Raji (cell line): Measurements from ENCODE around the gene PBX3.

Experiments
- POLR2A ChIP-seq: IDR thresholded peaks from 2 replicates; pipeline ENCODE4 v1.6.1; 2011; ENCODE audit warnings: low read depth, low read length, control low read depth; ENCODE audit not compliant: insufficient read depth

The PBX3 gene

DNA sequence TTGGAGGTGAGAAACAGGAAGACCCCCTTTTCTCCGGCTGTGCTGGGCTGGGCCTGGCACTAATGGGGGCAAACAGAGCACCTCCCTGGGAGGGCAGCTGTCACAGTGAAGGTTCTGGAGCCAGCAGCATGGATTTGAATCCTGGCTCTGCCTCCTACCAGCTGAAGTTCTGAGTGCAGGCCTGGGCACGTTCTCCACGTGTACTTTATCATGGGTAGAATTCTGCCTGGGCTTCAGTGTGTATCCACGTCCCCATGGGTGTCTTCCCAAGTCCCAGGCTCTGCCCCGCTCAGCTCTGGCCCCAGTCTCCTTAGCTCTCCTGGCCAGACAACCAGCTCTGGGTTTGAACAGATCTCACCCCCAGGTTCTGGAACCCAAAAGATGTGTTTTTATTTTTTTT, 223.2 kb downstream of the PBX3 start:
- no peak for TF ChIP-seq POLR2A

DNA sequence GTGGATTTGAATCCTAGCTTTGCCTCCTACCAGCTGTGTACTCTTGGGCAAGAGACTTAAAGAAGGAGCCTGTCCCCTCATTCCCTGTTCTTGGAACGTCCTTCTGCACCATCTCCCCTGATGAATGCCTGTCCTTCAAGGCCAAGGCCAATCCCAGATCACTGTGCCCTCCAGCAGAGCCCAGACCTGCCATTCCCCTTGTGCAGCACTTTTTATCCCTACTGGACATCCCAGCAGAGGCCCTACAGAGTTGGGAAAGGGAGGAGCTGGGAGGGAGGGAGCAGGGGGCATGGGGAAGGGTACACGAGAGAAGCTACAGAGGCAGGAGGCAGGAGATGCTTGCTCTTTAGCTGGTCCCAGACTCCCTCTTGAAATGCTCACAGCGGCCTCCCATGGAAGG, 223.9 kb downstream of the PBX3 start:
- no peak for TF ChIP-seq POLR2A

DNA sequence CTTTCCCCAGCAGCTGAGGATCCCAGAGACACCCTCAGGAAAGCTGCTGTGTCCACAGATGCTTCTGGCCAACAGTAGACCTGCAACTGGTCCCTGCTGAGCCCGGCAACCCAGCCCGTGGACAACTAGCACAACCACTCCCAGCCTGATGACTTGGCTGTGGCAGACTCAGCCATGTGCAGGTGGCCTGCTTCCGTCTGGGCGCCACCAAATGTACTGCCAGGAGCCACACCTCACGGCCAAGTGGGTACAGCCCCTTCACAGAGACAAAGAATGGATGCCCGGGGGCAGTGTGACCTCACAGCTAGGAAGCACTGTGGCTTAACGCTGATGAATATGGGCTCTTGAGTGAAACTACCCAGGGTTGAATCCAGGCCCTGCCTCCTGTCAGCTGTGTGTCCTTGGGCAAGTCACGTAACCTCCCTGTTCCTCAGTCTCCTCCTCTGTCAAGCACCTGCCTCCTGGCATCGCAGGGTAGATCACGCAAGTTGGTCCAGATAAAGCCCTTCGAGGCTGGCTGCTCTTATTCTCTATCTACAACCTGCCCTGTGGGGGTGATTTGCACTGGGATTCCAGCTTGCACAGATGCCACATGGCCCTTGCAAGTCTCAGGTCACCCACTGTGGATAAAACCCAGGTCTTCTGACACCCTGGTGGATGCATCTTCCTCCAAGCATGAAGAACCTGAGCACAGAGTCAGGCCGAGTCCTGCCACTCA, 225.0 kb downstream of the PBX3 start:
- TF ChIP-seq POLR2A, result no peak

DNA sequence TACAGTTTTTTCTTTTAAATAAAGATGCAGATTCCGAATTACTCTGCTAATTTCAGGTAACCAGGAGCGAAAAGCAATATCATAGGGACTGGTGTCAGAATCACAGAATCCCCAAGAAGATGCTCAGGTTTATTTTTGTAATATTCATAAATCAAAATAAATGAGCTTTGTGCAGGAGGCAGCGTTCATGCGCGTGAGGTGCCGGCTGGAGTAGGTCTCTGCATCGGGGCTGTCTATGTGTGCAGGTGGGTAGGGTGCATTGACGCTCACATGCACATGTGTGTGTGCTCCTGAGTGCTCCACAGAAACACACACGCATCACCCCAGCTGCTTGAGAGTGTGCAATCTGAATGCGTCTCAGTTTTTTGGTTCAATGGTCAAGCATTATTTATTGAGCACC, 226.4 kb downstream of the PBX3 start:
- TF ChIP-seq POLR2A, result no peak

DNA sequence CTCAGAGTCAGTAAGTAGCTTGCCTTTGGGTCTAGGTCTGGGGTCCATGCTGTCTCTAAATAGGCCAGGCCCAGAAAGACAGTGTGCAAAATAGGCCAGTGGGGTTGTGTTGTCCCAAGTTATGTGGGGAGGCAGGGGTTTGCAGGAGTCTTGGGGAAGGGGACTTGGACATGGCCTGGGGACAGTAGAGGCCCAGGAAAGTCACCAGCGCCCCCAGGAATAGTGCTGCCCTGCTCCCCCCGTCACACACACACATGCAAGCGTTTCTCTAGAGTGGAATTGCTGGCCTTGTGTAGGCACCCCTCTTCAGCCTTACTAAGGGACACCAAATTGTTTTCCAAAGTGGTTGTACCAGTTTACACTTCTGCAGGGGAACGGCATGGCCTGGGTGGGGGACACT, 227.5 kb downstream of the PBX3 start:
- no peak for TF ChIP-seq POLR2A

DNA sequence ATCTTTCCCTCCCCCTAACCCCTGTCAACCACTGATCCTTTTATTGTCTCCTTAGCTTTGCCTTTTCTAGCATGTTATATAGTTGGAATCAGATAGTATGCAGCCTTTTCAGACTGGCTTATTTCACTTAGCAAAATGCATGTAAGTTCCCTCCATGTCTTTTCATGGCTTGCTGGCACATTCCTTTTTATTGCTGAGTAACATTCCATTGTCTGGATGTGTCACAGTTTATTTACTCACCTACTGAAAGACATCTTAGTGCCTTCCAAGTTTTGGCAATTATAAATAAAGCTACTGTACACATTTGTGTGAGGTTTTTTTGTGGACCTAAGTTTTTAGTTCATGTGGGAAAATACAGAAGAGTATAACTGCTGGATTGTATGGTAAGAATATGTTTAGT, 230.1 kb downstream of the PBX3 start:
- TF ChIP-seq POLR2A, result no peak

DNA sequence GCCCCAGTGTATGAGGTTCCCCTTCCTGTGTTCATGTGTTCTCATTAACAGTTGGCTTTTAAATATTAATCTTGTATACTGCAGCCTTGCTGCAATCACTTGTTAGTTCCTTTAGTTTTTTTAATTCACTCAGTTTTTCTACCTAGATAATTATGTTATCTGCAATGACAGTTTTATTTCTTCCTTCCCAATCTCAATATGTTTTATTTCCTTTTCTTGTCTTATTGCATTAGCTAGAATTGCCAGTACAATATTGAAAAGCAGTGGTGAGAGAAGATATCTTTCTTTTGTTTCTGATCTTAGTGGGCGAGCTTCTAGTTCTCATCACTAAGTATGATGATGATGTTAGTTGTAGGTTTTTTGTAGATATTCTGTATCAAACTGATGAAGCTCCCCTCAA, 232.2 kb downstream of the PBX3 start:
- TF ChIP-seq POLR2A, result no peak

DNA sequence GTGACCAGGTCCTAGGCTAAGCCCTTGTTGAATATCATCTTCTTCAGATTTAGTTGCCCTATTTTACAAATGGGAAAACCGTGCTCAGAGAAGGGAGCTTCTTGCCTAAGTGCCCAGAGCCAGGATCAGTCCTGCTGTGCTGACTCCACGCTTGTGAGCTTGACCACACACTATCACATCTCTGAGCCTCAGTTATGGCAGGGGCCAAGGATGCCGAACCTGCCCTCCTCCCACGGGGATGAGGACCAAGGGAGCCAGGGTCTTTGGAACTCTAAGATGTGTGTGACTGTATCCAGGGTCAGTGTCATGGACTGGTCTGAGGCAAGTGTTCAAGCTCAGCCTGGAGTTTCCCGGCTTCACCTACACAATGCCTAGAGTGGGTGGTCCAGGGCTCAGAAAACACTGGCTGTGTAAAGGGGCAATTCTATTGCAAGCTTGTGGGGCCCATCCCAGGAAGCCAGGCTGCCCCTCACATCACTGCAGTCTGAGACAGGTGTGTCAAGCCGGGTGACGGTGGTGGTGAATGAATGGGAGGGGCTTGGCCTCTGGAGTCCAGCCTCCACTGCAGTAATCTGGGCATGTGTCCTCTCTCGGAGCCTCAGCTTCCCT, 235.7 kb downstream of the PBX3 start:
- TF ChIP-seq POLR2A, result no peak

DNA sequence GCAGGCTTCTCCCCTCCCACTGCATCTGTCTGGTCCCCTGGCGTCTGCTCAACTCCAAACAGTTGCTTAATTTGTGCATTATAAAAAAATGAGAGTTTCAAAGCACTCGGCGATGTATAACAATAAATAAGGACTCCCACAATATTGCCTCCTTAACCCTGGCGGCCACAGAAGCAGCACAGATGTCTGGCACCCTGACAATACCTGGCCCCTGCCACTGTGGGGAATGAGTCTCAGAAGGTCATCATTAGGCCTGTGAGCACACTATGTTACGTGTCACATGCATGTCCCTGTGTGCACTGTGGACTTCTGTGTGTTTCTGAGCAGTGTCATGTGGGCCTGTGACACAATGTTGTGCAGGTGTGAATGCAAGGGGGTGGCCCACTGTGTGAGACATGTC, 236.5 kb downstream of the PBX3 start:
- TF ChIP-seq POLR2A, result no peak

DNA sequence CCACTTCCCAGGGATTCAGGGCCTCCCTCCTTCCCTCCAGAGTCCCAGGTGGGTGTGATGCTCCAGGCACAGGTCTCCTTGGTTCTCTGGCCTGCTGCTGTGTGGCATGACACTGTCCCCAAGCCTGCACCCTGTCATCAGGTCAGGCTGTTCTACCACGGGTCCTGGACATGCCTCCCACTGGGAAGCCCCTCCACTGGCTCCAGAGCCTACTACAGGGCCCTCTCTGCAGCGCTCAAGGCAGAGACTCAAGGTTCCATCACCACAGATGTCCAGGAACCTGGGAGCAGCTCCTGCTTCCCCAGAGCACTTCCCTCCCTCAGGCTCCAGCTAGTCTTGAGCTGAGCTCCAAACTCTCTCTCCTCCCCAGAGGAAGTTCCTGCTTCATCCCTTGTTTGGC, 237.3 kb downstream of the PBX3 start:
- no peak for TF ChIP-seq POLR2A

DNA sequence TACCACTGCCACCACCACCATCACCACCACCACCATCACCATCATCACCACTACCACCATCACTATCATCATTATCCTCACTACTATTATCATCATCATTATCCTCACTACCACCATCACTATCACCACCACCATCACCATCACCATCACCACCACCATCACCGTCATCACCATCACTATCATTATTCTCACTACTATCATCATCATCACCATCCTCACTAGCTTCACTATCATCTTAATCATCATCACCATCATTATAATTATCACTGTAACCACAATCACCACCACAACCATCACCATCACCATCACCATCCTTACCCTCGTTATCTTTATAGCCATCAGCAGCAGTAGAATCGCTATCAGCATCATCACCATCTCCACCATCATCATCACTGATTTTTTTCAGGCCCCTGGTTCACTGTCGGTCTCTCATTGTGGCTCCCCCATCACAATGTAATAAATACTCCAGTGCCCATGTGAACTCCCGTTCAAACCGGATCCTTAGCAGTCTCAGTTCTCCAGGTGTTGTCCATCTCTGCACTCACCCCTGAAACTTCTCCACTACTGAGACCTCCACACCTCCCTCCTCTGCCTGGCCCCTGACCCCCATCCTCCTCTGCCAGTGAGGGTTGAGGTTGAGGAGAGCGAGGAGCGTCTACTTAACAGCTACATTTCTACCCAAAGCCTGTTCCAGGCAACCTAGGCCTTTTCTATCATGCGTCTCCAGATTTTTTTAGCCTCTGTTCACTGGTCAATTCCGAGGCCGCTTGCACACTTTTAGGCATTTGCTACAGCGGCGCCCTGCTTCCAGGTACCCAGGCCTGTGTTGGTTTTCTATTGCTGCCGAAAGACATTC, 238.2 kb downstream of the PBX3 start:
- TF ChIP-seq POLR2A, result no peak

DNA sequence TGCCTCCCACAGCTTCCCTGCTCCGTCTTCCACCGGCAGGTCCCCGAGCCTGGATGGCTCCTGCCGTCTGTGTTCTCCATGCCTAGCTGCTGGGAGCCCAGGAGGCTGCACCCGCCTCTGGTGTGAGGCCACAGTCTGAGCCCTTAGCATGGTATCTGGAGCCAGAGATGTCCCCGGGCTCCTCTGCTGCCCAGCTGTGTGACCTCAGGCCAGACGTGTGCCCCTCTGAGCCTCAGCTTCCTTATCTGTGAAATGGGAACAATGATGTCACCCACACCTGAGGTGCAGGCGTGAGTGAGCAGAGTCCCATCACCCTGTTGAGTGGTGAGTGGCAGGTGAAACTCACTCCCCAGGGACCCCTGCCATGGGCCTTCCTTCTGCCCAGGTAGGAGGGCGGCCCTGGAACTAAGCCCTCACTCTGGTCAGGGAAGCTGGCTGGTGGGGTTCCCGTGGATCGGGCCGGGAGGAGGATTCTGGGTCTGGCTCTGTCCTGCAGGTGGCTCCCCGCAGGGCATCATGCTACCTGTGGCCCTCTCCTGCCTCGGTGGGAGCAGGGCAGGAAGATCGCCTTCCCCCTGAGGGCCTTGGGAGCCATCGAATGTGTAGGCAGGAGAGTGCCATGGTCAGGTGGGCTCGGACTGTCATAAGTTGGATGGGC, 239.0 kb downstream of the PBX3 start:
- TF ChIP-seq POLR2A, result no peak

DNA sequence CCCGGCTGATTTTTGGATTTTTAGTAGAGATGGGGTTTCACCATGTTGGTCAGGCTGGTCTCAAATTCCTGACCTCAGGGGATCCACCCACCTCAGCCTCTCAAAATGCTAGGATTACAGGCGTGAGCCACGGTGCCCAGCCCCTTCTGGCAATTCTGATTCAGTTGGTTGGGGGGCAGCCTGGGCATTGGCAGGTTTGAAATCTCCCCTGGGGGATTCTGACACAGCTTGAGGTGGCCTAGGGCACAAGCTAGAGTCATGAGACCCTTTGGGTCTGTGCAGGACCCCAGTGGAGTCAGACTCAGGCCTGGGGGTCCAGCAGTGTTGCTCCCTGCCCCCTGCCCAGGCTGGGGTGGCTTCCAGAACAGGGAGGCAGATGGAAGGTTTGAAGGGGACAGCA, 239.8 kb downstream of the PBX3 start:
- no peak for TF ChIP-seq POLR2A

DNA sequence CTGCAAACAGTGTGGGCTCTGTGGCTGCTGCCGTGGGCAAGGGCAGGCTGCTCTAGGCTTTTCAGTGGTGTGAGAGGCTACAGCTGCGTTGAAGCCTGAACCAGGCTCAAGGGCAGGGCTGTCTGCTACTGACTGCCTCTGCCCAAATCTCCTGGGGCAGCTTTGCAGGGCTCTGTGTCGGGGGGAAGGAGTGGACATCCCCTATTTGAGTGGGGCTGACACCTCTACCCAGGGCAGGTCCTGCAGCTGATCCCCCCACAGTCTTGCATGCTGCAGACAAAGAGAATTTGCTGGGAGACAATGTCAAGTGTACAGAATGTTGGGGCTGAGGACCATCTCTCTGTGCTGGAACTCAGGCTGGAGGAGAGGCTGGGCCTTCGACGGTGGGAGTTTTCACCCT, 240.2 kb downstream of the PBX3 start:
- no peak for TF ChIP-seq POLR2A

DNA sequence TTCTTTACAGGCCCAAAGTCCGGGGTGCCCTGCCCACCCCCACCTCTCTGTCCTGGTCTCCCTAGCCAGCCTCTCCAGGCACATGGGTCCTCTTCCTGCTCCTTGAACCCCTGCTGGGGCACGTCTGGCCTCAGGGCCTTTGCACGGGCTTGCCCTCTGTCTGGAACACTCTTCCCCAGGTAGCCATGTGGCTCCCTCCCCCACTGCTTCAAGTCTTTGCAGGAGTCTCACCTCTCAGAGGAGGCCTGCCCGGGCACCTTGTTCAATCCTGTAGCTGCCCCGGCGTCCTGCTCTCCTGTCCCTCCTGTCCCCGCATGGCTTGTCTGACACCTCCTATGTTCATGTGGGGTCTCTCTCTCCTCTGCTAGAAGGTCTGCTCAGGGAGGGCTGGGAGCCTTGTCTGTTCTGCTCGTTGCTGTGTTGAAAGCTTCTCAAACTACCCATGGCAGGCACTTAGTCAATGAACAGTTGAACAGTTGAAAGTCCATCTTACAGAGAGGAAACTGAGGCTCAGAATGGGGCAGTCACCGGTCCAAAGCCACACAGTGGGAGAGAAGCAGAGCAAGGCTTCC, 241.4 kb downstream of the PBX3 start:
- no peak for TF ChIP-seq POLR2A
